HUES48 (cell line): ENCODE measurements around the gene FASTKD1.
"Not testable (repeated sequence)": the region's sequence is repeated elsewhere in the genome, so short reads cannot be mapped to it uniquely, and the experiment has no call there.

Experiments used
- H3K27ac ChIP-seq: one replicate; pipeline ENCODE4 v1.7.0; 2013; ENCODE audit warnings: low read depth, low read length, inconsistent platforms
- H3K27me3 ChIP-seq: 2 replicates; pipeline ENCODE4 v1.6.1; 2013; ENCODE audit warnings: mild to moderate bottlenecking, low read length; ENCODE audit not compliant: control insufficient read depth, insufficient read depth
- H3K36me3 ChIP-seq: 2 replicates; pipeline ENCODE4 v1.6.1; 2013; ENCODE audit warnings: low read length; ENCODE audit not compliant: control insufficient read depth, insufficient read depth
- H3K4me1 ChIP-seq: 2 replicates; pipeline ENCODE4 v1.6.1; 2013; ENCODE audit warnings: mild to moderate bottlenecking, low read length; ENCODE audit not compliant: control insufficient read depth, insufficient read depth
- H3K4me3 ChIP-seq: 2 replicates; pipeline ENCODE4 v1.5.1; 2013; ENCODE audit warnings: mild to moderate bottlenecking, low read depth, low read length
- H3K9ac ChIP-seq: 2 replicates; pipeline ENCODE4 v1.6.1; 2013; ENCODE audit warnings: mild to moderate bottlenecking, low read depth, low read length, moderate library complexity
- H3K9me3 ChIP-seq: 2 replicates; pipeline ENCODE4 v1.6.1; 2013; ENCODE audit warnings: low read length; ENCODE audit not compliant: control insufficient read depth, insufficient read depth

The FASTKD1 gene

DNA sequence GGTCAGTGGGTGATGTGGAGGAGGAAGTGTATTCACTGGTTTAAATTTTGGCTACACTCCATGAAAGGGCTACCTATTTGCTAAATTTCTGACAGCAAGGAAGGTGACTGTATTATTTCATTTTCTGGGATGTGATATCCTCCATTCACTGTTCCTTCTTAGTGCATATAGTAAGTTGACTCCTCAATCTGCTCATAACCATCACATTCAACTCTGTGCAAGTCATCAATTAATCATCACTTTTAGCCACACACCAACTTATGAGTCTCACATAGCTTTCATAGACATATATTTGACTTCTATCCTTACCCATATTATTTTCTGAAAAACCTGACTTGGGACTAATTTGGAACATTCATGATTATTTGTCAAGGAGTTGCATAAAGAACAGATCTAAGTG is 47.2 kb downstream of the FASTKD1 start:
- Histone ChIP-seq H3K9me3 (no peaks in the 10 kb centered on the region), H3K36me3 (peaks cover 30% of the 10 kb centered on the region), H3K27me3 (no peaks in the 10 kb centered on the region), H3K4me1 (no peaks in the 10 kb centered on the region), H3K27ac (no peak overlapping the region), H3K9ac (no peak overlapping the region), H3K4me3 (no peak overlapping the region)

DNA sequence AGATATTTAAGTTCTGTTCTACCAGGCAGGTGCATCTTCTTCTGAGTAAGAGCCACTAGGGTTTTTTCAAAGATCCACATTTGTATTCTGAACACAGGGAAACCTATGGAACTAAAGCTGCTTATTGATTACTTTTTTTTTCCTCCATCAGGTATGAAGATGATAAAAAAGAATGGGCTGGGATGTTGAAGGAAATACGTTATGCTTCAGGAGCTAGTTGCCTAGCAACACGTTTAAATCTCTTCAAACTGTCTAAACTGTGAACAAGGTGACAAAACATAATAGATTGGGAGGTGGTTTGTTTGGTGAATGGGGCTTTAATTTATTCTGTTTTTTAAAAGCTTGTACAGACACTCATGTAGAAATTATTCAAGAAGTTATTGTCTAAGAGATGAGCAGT is 48.2 kb downstream of the FASTKD1 start:
- H3K9ac ChIP-seq, result no peak overlapping the region
- no peaks in the 10 kb centered on the region for H3K9me3 ChIP-seq
- no peaks in the 10 kb centered on the region for H3K4me1 ChIP-seq
- H3K27me3 ChIP-seq, result no peaks in the 10 kb centered on the region
- H3K4me3 ChIP-seq, result no peak overlapping the region
- H3K27ac ChIP-seq, result no peak overlapping the region
- H3K36me3 ChIP-seq, result peaks cover 22% of the 10 kb centered on the region

DNA sequence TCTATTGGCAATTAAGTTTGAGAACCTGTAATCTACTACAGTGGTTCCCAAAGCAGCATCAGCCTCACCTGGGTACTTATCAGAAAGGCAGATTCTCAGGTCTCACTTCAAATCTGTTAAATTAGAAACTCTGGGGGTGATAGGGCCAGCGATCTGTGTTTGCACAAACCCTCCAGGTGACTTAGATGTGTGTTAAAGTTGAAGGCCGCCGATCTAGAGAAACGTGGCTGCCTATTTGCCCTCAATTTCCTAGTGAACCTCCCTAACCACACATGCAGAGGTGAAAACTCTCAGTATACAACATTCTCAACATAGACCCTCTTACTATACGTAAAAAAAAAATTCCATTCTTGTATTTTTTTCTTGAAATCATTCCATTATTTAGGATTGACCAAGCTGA is 50.0 kb downstream of the FASTKD1 start:
- H3K9ac ChIP-seq, result no peak overlapping the region
- no peaks in the 10 kb centered on the region for H3K9me3 ChIP-seq
- H3K27ac ChIP-seq, result no peak overlapping the region
- no peaks in the 10 kb centered on the region for H3K27me3 ChIP-seq
- H3K4me1 ChIP-seq, result no peaks in the 10 kb centered on the region
- H3K36me3 ChIP-seq, result peaks cover 7% of the 10 kb centered on the region
- no peak overlapping the region for H3K4me3 ChIP-seq

DNA sequence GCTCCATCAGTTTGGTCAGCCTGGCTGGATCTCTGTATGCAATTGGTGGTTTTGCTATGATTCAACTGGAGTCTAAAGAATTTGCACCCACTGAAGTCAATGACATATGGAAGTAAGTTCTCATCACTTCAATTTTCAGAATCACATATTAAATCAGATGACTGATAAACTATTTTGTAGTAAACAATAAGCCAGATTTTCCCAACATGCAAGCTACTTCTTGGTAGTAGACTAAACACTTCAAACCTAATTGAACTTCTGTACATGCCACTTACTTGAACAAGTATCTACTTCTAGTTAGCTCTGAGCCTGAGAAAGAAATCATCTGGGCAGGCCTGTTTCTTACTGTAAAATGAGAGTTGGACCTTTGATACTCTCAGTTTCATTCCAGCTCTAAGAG is 52.8 kb downstream of the FASTKD1 start:
- Histone ChIP-seq H3K27ac (no peak overlapping the region), H3K36me3 (no peaks in the 10 kb centered on the region), H3K9ac (no peak overlapping the region), H3K4me1 (no peaks in the 10 kb centered on the region), H3K27me3 (no peaks in the 10 kb centered on the region), H3K4me3 (no peak overlapping the region), H3K9me3 (no peaks in the 10 kb centered on the region)

DNA sequence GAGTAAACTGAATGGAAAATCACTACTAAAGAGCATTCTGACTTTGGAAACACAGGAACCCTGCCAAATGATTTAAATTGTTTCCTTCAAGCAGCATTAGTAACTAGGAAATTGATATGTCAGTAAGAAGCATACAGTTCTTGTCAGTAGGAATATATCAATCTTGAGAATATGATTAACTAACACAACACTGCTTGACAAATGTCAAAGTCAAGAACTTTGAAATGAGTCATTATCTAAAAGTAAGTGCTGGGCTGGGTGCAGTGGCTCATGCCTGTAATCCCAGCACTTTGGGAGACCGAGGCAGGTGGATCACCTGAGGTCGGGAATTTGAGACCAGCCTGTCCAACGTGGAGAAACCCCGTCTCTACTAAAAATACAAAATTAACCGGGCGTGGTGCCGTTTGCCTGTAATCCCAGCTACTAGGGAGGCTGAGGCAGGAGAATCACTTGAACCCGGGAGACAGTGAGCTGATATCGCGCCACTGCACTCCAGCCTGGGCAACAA is 57.1 kb downstream of the FASTKD1 start:
- H3K9ac ChIP-seq, H3K4me3 ChIP-seq, H3K9me3 ChIP-seq, H3K27me3 ChIP-seq, H3K27ac ChIP-seq, H3K36me3 ChIP-seq, H3K4me1 ChIP-seq: not testable (repeated sequence)

DNA sequence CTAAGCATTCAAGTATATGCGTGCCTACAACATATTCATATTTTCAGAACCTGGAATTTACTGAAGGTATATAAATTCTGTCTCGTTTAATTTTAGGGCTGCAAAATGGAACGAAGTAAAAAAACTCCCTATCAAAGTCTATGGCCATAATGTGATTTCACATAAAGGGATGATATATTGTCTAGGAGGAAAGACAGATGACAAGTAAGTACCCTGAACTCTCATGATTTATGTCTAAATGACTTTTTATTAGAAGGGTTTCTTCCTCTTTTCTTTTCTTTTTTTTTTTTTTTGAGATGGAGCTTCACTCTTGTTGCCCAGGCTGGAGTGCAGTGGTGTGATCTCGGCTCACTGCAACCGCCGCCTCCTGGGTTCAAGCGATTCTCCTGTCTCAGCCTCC is 58.9 kb downstream of the FASTKD1 start:
- H3K4me1 ChIP-seq, result not testable (repeated sequence)

DNA sequence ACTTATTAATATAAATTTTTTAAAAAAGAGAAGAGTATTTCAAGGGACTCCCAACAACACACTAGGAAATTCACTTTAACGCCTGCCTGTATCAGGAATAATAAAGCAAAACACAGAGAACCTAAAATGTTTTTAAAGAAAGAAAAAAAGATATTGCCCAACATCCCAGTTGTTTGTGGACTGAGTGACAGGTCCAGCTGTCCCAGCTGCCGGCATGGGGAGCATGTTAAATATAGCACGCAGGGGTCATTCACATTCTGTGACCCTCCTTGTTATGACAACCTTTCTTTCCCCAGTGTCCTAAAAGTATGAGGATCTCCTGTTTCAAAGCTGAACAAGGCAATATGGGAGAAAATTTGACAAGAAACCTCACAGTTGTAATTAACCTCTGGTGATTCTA is 59.7 kb downstream of the FASTKD1 start:
- no peaks in the 10 kb centered on the region for H3K9me3 ChIP-seq
- H3K4me1 ChIP-seq, result 0 out of 2 replicates have a peak, but pooled peaks cover 4% of the 10 kb centered on the region
- no peaks in the 10 kb centered on the region for H3K27me3 ChIP-seq
- H3K27ac ChIP-seq, result no peak overlapping the region
- H3K4me3 ChIP-seq, result no peak overlapping the region
- no peaks in the 10 kb centered on the region for H3K36me3 ChIP-seq
- H3K9ac ChIP-seq, result no peak overlapping the region

More for the DNA sequence above, 58.9 kb downstream of the FASTKD1 start:
- H3K27ac ChIP-seq, H3K27me3 ChIP-seq, H3K9ac ChIP-seq, H3K9me3 ChIP-seq, H3K4me3 ChIP-seq, H3K36me3 ChIP-seq: not testable (repeated sequence)

DNA sequence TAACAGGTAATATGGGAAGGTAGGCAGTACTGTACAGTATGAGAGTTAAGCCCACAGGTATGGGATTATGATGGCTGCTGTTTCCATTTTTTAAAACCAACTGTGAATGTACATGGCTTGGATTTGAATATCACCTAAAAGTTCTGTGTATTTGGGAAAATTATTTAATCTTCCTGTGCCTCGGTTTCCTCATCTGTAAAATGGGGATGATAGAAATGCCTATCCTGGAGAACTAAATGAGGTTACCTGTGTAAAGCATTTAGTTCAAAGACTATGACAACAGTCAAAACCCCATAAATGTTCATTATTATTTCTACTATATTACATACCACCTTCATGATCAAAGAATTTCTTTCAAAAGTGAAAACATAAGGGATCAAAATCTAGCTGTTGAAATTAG is 60.6 kb downstream of the FASTKD1 start:
- Histone ChIP-seq H3K4me1 (0 out of 2 replicates have a peak, but pooled peaks cover 4% of the 10 kb centered on the region), H3K27me3 (no peaks in the 10 kb centered on the region), H3K4me3 (no peak overlapping the region), H3K9me3 (no peaks in the 10 kb centered on the region), H3K9ac (no peak overlapping the region), H3K36me3 (no peaks in the 10 kb centered on the region), H3K27ac (no peak overlapping the region)

DNA sequence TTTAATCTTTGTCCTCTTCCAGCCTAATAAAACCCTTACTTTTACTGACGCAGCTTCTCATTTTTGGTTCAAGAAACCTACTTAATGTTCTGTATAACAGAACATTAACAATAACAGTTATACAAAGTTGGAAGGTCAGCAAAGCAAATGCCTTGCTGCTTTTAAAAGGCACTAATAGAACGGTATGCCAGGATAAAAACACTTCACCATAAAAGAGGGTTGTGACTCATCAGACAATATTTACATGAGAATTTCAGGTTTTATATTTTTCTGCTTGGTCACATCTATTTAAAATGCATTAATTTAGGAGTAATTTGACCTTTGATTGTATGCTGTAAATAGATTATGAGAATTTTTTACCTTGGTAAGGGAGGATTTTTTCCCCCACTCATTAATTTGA is 61.1 kb downstream of the FASTKD1 start:
- no peak overlapping the region for H3K4me3 ChIP-seq
- H3K9me3 ChIP-seq, result no peaks in the 10 kb centered on the region
- H3K27me3 ChIP-seq, result no peaks in the 10 kb centered on the region
- no peak overlapping the region for H3K27ac ChIP-seq
- 0 out of 2 replicates have a peak, but pooled peaks cover 4% of the 10 kb centered on the region for H3K4me1 ChIP-seq
- H3K36me3 ChIP-seq, result no peaks in the 10 kb centered on the region
- no peak overlapping the region for H3K9ac ChIP-seq

DNA sequence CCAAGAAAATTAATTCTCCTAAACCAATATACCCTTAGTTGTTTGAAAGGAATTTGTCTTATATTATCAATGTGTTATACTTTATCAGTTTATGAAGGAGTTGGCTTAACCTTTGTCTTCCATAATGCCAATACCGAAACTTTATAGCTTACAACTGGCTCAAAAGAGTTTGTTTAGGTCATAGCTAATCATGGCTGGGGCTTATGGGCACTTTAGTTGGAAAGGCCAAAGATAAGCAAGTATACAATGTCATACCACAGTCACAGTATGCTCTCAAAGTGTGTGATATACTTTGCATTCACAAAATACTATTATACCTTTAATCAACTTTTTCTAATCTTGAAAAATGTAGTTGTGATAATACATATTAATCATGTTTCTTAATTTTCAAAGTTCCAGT is 61.8 kb downstream of the FASTKD1 start:
- no peaks in the 10 kb centered on the region for H3K36me3 ChIP-seq
- H3K4me3 ChIP-seq, result no peak overlapping the region
- H3K9me3 ChIP-seq, result no peaks in the 10 kb centered on the region
- no peaks in the 10 kb centered on the region for H3K27me3 ChIP-seq
- 0 out of 2 replicates have a peak, but pooled peaks cover 4% of the 10 kb centered on the region for H3K4me1 ChIP-seq
- H3K9ac ChIP-seq, result no peak overlapping the region
- H3K27ac ChIP-seq, result no peak overlapping the region

DNA sequence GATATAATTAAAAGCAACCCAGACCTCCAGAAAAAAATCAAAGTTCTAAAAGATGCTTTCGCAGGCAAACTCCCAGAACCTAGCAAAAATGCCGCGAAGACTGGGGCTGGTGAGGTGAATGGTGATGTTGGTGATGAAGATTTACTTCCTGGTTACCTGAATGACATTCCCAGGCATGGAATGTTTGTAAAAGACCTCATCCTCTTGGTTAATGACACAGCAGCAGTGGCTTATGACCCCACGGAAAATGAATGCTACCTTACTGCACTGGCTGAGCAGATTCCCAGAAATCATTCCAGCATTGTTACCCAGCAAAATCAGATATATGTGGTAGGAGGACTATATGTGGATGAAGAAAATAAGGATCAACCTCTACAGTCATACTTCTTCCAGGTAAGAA is 63.2 kb downstream of the FASTKD1 start:
- H3K4me3 ChIP-seq, result no peak overlapping the region
- no peaks in the 10 kb centered on the region for H3K27me3 ChIP-seq

DNA sequence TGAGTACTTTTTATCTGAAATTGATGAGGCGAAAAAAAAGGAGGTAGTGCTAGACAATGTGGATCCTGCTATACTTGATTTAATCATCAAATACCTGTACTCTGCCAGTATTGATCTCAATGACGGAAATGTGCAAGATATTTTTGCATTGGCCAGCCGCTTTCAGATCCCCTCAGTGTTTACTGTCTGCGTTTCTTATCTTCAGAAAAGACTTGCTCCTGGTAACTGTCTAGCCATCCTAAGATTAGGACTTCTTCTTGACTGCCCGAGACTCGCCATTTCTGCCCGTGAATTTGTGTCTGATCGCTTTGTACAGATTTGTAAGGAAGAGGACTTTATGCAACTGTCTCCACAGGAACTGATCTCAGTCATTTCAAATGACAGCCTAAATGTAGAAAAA is 63.7 kb downstream of the FASTKD1 start:
- Histone ChIP-seq H3K4me3 (no peak overlapping the region), H3K27me3 (no peaks in the 10 kb centered on the region), H3K36me3 (no peaks in the 10 kb centered on the region), H3K9ac (no peak overlapping the region), H3K27ac (no peak overlapping the region), H3K9me3 (no peaks in the 10 kb centered on the region), H3K4me1 (0 out of 2 replicates have a peak, but pooled peaks cover 4% of the 10 kb centered on the region)

More for the DNA sequence above, 63.2 kb downstream of the FASTKD1 start:
- H3K36me3 ChIP-seq, result no peaks in the 10 kb centered on the region
- no peak overlapping the region for H3K9ac ChIP-seq
- no peak overlapping the region for H3K27ac ChIP-seq
- H3K9me3 ChIP-seq, result no peaks in the 10 kb centered on the region
- 0 out of 2 replicates have a peak, but pooled peaks cover 4% of the 10 kb centered on the region for H3K4me1 ChIP-seq
